Ovary (tissue), 3 donors: ENCODE data around the gene HSPB1.

Experiments
- EP300 ChIP-seq: sonication (generic); formaldehyde crosslinking; IDR thresholded peaks from one replicate; pipeline ENCODE4 v1.6.1; 2017; ENCODE audit warnings: antibody characterized with exemption
- POLR2A ChIP-seq: fragments of 450-650 bp; IDR thresholded peaks from one replicate; pipeline ENCODE4 v1.6.1; 2017; ENCODE audit warnings: antibody characterized with exemption, mild to moderate bottlenecking, moderate library complexity
- TF ChIP-seq, protein P1 (sequence below), 3 donors: fragments of 450-650 bp in 2 of 3; fragments of 200-600 bp in 1 of 3; IDR thresholded peaks; one replicate each; pipeline versions ENCODE4 v1.5.1 to v1.8.0; 2016 to 2022; ENCODE audit warnings: antibody characterized with exemption in 3 of 3, mild to moderate bottlenecking in 1 of 3
- donor health status: DM: no; HTN: no; CAD: no.

DNA sequence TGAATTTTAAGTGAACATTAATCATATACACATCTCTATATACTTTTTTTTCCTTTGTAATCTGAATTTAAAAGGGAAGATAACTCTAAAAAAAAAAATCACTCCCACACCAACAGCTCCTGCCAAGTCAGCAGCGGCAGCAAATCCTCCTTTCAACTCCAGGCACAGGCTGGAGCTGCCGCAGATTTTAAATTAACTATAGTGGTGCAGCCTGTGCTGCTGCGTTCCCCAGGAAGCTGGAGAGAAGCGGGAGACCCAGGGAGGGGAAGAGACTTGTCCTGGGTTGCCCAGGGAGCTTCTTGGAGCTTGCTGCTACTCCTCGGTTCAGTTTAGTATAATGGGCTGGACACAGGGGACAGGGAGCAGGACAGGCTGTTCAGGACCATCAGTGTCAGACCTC lies 32.6 kb upstream of the HSPB1 start:
- TF ChIP-seq, protein P1, sequence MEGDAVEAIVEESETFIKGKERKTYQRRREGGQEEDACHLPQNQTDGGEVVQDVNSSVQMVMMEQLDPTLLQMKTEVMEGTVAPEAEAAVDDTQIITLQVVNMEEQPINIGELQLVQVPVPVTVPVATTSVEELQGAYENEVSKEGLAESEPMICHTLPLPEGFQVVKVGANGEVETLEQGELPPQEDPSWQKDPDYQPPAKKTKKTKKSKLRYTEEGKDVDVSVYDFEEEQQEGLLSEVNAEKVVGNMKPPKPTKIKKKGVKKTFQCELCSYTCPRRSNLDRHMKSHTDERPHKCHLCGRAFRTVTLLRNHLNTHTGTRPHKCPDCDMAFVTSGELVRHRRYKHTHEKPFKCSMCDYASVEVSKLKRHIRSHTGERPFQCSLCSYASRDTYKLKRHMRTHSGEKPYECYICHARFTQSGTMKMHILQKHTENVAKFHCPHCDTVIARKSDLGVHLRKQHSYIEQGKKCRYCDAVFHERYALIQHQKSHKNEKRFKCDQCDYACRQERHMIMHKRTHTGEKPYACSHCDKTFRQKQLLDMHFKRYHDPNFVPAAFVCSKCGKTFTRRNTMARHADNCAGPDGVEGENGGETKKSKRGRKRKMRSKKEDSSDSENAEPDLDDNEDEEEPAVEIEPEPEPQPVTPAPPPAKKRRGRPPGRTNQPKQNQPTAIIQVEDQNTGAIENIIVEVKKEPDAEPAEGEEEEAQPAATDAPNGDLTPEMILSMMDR (IDR thresholded peaks at IDR 0.05) = no peak
- TF ChIP-seq POLR2A (no peak), EP300 (no peak)
